ENCODE data around the gene FGF7. TPM values are rescaled to one million over a fixed set of nuclear protein-coding genes. Genes with fewer than 3 reads are reported as not detected.

The FGF7 gene
- total and polyA plus RNA-seq, 12 donors, result 0.48 to 14.2 (median 5.2) TPM

- no peak for DNase-seq
- no peak overlapping the region for H3K4me3 ChIP-seq
- H3K4me1 ChIP-seq (replicated peaks in 1 of 2), result no peaks in the 10 kb centered on the region
- no peak for TF ChIP-seq POLR2A (IDR thresholded peaks at IDR 0.05)
- TF ChIP-seq CTCF (IDR thresholded peaks at IDR 0.05), result no peak
- intact Hi-C loops (cut with DNase I), result no loop called here
- no peak overlapping the region for H3K27ac ChIP-seq
- H3K9me3 ChIP-seq (replicated peaks in 1 of 3), result no peaks in the 10 kb centered on the region
- no peaks in the 10 kb centered on the region for H3K27me3 ChIP-seq
- H3K36me3 ChIP-seq (replicated peaks in 1 of 2), result no peaks in the 10 kb centered on the region
Measured at GRCh38 chr15:49410641-49411040, 12.4 kb upstream of the FGF7 start.

- Histone ChIP-seq H3K4me1 (replicated peaks in 1 of 2) (no peaks in the 10 kb centered on the region), H3K27me3 (no peaks in the 10 kb centered on the region), H3K9me3 (replicated peaks in 1 of 3) (no peaks in the 10 kb centered on the region), H3K36me3 (replicated peaks in 1 of 2) (no peaks in the 10 kb centered on the region), H3K27ac (no peak overlapping the region), H3K4me3 (no peak overlapping the region)
- DNase-seq, result no peak
- intact Hi-C loops (cut with DNase I), result no loop called here
- TF ChIP-seq POLR2A (IDR thresholded peaks at IDR 0.05), result no peak
- TF ChIP-seq CTCF (IDR thresholded peaks at IDR 0.05), result no peak
Measured at GRCh38 chr15:49412797-49413196, 10.2 kb upstream of the FGF7 start.

- Histone ChIP-seq H3K27ac (no peak overlapping the region), H3K4me3 (no peak overlapping the region), H3K4me1 (replicated peaks in 1 of 2) (no peaks in the 10 kb centered on the region), H3K27me3 (no peaks in the 10 kb centered on the region), H3K36me3 (replicated peaks in 1 of 2) (no peaks in the 10 kb centered on the region), H3K9me3 (replicated peaks in 1 of 3) (no peaks in the 10 kb centered on the region)
- DNase-seq, result no peak
- intact Hi-C loops (cut with DNase I), result no loop called here
- TF ChIP-seq CTCF (IDR thresholded peaks at IDR 0.05), result no peak
- no peak for TF ChIP-seq POLR2A (IDR thresholded peaks at IDR 0.05)
Measured at GRCh38 chr15:49415149-49415548, 7.9 kb upstream of the FGF7 start.

- Histone ChIP-seq H3K27ac (no peak overlapping the region), H3K4me3 (no peak overlapping the region), H3K27me3 (no peaks in the 10 kb centered on the region), H3K4me1 (replicated peaks in 1 of 2) (no peaks in the 10 kb centered on the region), H3K36me3 (replicated peaks in 1 of 2) (no peaks in the 10 kb centered on the region), H3K9me3 (replicated peaks in 1 of 3) (no peaks in the 10 kb centered on the region)
- intact Hi-C loops (cut with DNase I), result no loop called here
- TF ChIP-seq POLR2A (IDR thresholded peaks at IDR 0.05), result no peak
- TF ChIP-seq CTCF (IDR thresholded peaks at IDR 0.05), result no peak
- no peak for DNase-seq
- 79 to 94% (median 92%) methylated on average over 1 of the region's 1 CpG for WGBS, 4 donors
Measured at GRCh38 chr15:49415638-49416037, 7.4 kb upstream of the FGF7 start.

Data from adrenal gland (tissue), 12 donors.